A673 (cell line): ENCODE measurements around the gene CAPZA2. TPM values are rescaled to one million over a fixed set of nuclear protein-coding genes. Genes with fewer than 3 reads are reported as not detected.
"Not testable (repeated sequence)": the region's sequence is repeated elsewhere in the genome, so short reads cannot be mapped to it uniquely, and the experiment has no call there.

Source experiments
- BruUV-seq: library from RNA; stranded (reverse); fragments of 400-500 nt; replicated peaks from 2 replicates; lab custom pipeline; 2021; lab: Mats Ljungman, UMichigan
- CTCF ChIA-PET: fragments of 300-600 bp; sonication (Branson Sonifier 250); formaldehyde crosslinking; loops from one replicate; lab custom pipeline; 2022; ENCODE audit warnings: antibody characterized with exemption; lab: Charles Lee
- POLR2A ChIA-PET: fragments of 300-600 bp; sonication (Branson Sonifier 250); formaldehyde crosslinking; loops from one replicate; lab custom pipeline; 2022; ENCODE audit warnings: antibody characterized with exemption; ENCODE audit not compliant: low non-redundant PET; lab: Charles Lee
- DNase-seq: peaks from one replicate; pipeline ENCODE4 v3.0.0-alpha.2; 2015; ENCODE audit warnings: low spot score
- H3K27ac ChIP-seq: fragments of 200-600 bp; sonication (generic); 2 replicates; pipeline ENCODE4 v1.5.1; 2016; ENCODE audit warnings: mixed run types, low read depth, mild to moderate bottlenecking, mixed read lengths, antibody characterized with exemption, low read length; ENCODE audit not compliant: poor library complexity, severe bottlenecking
- H3K27me3 ChIP-seq: fragments of 200-600 bp; sonication (generic); replicated peaks from 2 replicates; pipeline ENCODE4 v1.6.1; 2017; ENCODE audit warnings: mixed run types, low read depth, mild to moderate bottlenecking, mixed read lengths, antibody characterized with exemption, low read length; ENCODE audit not compliant: insufficient read depth, poor library complexity
- H3K36me3 ChIP-seq: fragments of 200-600 bp; sonication (generic); 2 replicates; pipeline ENCODE4 v1.6.1; 2016; ENCODE audit warnings: mixed run types, mild to moderate bottlenecking, mixed read lengths, antibody characterized with exemption, low read length; ENCODE audit not compliant: insufficient read depth, poor library complexity, severe bottlenecking
- H3K4me1 ChIP-seq: fragments of 200-600 bp; sonication (generic); 2 replicates; pipeline ENCODE4 v1.6.1; 2017; ENCODE audit warnings: mixed run types, mild to moderate bottlenecking, mixed read lengths, antibody characterized with exemption, low read length; ENCODE audit not compliant: insufficient read depth, poor library complexity, severe bottlenecking
- H3K4me3 ChIP-seq: fragments of 200-600 bp; sonication (generic); 2 replicates; pipeline ENCODE4 v1.5.1; 2016; ENCODE audit warnings: low read depth, mixed run types, mild to moderate bottlenecking, mixed read lengths, low read length; ENCODE audit not compliant: poor library complexity, severe bottlenecking
- H3K9me3 ChIP-seq: fragments of 200-600 bp; sonication (generic); 2 replicates; pipeline ENCODE4 v1.6.1; 2016; ENCODE audit warnings: mixed run types, low read depth, mild to moderate bottlenecking, mixed read lengths, antibody characterized with exemption, low read length; ENCODE audit not compliant: poor library complexity, severe bottlenecking
- CTCF ChIP-seq: fragments of 300-800, 200-600 bp; sonication (generic); conservative IDR thresholded peaks from 2 replicates; pipeline ENCODE4 v1.5.1; 2017; ENCODE audit warnings: low read depth, mild to moderate bottlenecking, antibody characterized with exemption, low read length, moderate library complexity, mixed read lengths
- EZH2 ChIP-seq: fragments of 200-600 bp; sonication (generic); IDR thresholded peaks from 2 replicates; pipeline ENCODE4 v1.6.1; 2017; ENCODE audit warnings: borderline replicate concordance, low read depth, mild to moderate bottlenecking, mixed read lengths, antibody characterized with exemption, low read length; ENCODE audit not compliant: poor library complexity, severe bottlenecking
- intact Hi-C: fragments of 100-400 bp; cut with micrococcal nuclease; formaldehyde crosslinking; loops from one replicate; pipeline ENCODE4 v1.10.0; 2022; ENCODE audit not compliant: unreplicated experiment
- total RNA-seq: library from RNA; stranded (reverse); gene quantifications from 2 replicates; pipeline ENCODE4 v1.2.3, GENCODE V29; 2021

CAPZA2 gene
- total RNA-seq, 1 experiment from 2014 or later: 118 TPM

- no peak overlapping the region for H3K27ac ChIP-seq
These were observed 107.0 kb downstream of the CAPZA2 start for GRCh38 chr7:116969371-116969902.

GRCh38 chr7:116970238-116970910 lies 108.0 kb downstream of the CAPZA2 start:
- H3K4me1 ChIP-seq: peaks cover 13% of the 10 kb centered on the region
- no TSS peak for BruUV-seq
- H3K27ac ChIP-seq: no peak overlapping the region
- ChIA-PET POLR2A (no interaction called here), CTCF (no interaction called here)
- H3K9me3 ChIP-seq: no peaks in the 10 kb centered on the region
- DNase-seq: no peak
- H3K4me3 ChIP-seq: no peak overlapping the region
- no peaks in the 10 kb centered on the region for H3K27me3 ChIP-seq
- H3K36me3 ChIP-seq: no peaks in the 10 kb centered on the region
- TF ChIP-seq CTCF (no peak), EZH2 (no peak)
- intact Hi-C loops: no loop called here

More at GRCh38 chr7:116969371-116969902, 107.0 kb downstream of the CAPZA2 start:
- CTCF ChIA-PET: no interaction called here
- no peaks in the 10 kb centered on the region for H3K27me3 ChIP-seq
- BruUV-seq: no TSS peak
- H3K9me3 ChIP-seq: no peaks in the 10 kb centered on the region
- no peak overlapping the region for H3K4me3 ChIP-seq
- POLR2A ChIA-PET: interaction anchor here (0.5 kb wide), 1 partner anchor 101 kb away, joined by 4 read pairs; no protein-coding TSS in a partner anchor
- H3K36me3 ChIP-seq: no peaks in the 10 kb centered on the region
- intact Hi-C loops: no loop called here
- H3K4me1 ChIP-seq: peaks cover 13% of the 10 kb centered on the region
- DNase-seq: no peak
- TF ChIP-seq CTCF (no peak), EZH2 (no peak)

DNA sequence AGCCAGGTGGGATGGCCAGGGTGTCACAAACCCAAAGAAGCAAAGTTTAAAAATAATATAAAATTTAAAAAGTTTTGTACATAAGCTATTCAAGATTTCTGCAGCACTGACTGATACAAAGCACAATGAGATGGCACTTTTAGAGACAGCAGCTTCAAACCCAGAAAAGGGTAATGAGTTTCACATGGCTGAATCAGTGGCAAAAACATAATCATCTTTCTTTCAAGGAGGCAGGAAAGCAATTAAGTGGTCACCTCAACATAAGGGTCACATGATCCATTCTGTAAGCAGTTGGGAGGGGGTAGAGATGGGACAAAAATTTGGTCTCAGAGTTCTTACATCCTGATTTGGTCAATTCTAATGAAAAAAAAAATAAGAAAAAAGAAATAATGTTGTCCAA lies 108.8 kb downstream of the CAPZA2 start:
- H3K9me3 ChIP-seq, H3K36me3 ChIP-seq, H3K27me3 ChIP-seq, DNase-seq, BruUV-seq, H3K4me3 ChIP-seq, intact Hi-C loops, H3K4me1 ChIP-seq, POLR2A ChIA-PET, H3K27ac ChIP-seq: not testable (repeated sequence)
- CTCF ChIA-PET: interaction anchor here (1.1 kb wide), 1 partner anchor 14 kb away, joined by 5 read pairs; no protein-coding TSS in a partner anchor

Other genes with a start within 250 kb of the CAPZA2 start
- gene MET, start 190.4 kb upstream of the CAPZA2 start, total RNA-seq: 5.7 and 6.8 TPM in 2 replicates
- gene ST7, start 90.9 kb downstream of the CAPZA2 start, total RNA-seq: 19.7 and 24.3 TPM in 2 replicates